Heart left ventricle (tissue), 13 donors: ENCODE data around the gene LARGE2.

Source experiments
- CTCF ChIP-seq, 12 donors: fragments of 200-600 bp; sonication (generic) in 4 of 12; IDR thresholded peaks; one replicate each; pipeline versions ENCODE4 v1.5.0 to v1.8.0; 2018 to 2022; ENCODE audit warnings: antibody characterized with exemption in 12 of 12, mild to moderate bottlenecking in 5 of 12
- POLR2A ChIP-seq, 2 donors: fragments of 450-650 bp; IDR thresholded peaks; one replicate each; pipeline ENCODE4 v1.6.1; 2017; ENCODE audit warnings: antibody characterized with exemption in 2 of 2, mild to moderate bottlenecking in 2 of 2, moderate library complexity in 2 of 2
- donor health status: ischemic (EF 13 %, LVEDD 7.1; RV severe dilation, severe dysfunction).
- donor health status: DM: no; HTN: yes; CAD: no.
- donor health status: DM: no; HTN: no; CAD: no.
- donor health status: ischemic (EF 25% LVEDD 6.9; RV normal size, moderate dysfunction).
- donor health status: ischemic (EF 25% LVEDD 5.7; RV mildly dilated, moderate dysfunction).
- donor health status: ischemic (EF 35%, LVEDD 5.7; RV mildly dilated, moderate dysfunction).
- donor health status: nonischemic (EF 11% LVEDD 7.7; RV severe dilation, severe dysfunction).
- donor health status: DM: yes; HTN: yes; CAD: no.
- donor health status: PGD.
- donor health status: ischemic (EF 29% LVEDD 5.4; RV normal size, mild dysfunction).
- donor health status: nonischemic (EF 23%, LVEDD 6.1; RV moderate dilation, normal function).

- no peak for TF ChIP-seq CTCF (IDR thresholded peaks at IDR 0.05)
- no peak for TF ChIP-seq POLR2A (IDR thresholded peaks at IDR 0.05)
Measured at GRCh38 chr11:45880772-45881570, 41.5 kb upstream of the LARGE2 start.
